Esophagus squamous epithelium (tissue), 5 donors: ENCODE data around the gene IRF4. TPM values are rescaled to one million over a fixed set of nuclear protein-coding genes. Genes with fewer than 3 reads are reported as not detected.

Source experiments
- DNase-seq: peaks from one replicate; lab custom pipeline; 2025; lab: John Stamatoyannopoulos, UW
- H3K27ac ChIP-seq, 4 donors: fragments of 200-600 bp; sonication (generic); one replicate each; pipeline ENCODE4 v1.5.1; 2016 to 2019; ENCODE audit warnings: mild to moderate bottlenecking in 1 of 4
- H3K27me3 ChIP-seq, 4 donors: fragments of 200-600 bp; sonication (generic); 1 replicate in 3 of 4; 2 replicates in 1 of 4; pipeline versions ENCODE4 v1.5.1 to v1.6.0; 2017 to 2021; ENCODE audit warnings: antibody characterized with exemption in 1 of 4
- H3K36me3 ChIP-seq, 3 donors: fragments of 200-600 bp; sonication (generic); one replicate each; pipeline ENCODE4 v1.5.1; 2016 to 2019
- H3K4me1 ChIP-seq, 3 donors: fragments of 200-600 bp; sonication (generic); one replicate each; pipeline ENCODE4 v1.5.1; 2017 to 2019
- H3K4me3 ChIP-seq, 4 donors: fragments of 200-600 bp; sonication (generic); 1 replicate in 3 of 4; 2 replicates in 1 of 4; pipeline ENCODE4 v1.5.1; 2016 to 2019; ENCODE audit warnings: mild to moderate bottlenecking in 2 of 4, moderate library complexity in 1 of 4
- H3K9me3 ChIP-seq, 3 donors: fragments of 200-600 bp; sonication (generic); one replicate each; pipeline ENCODE4 v1.5.1; 2016 to 2019
- POLR2A ChIP-seq, 4 donors: fragments of 450-650 bp; IDR thresholded peaks; one replicate each; pipeline ENCODE4 v1.6.1; 2017; ENCODE audit warnings: antibody characterized with exemption in 4 of 4, mild to moderate bottlenecking in 4 of 4, moderate library complexity in 3 of 4
- WGBS, 2 donors: methylation state at CpG; one replicate each; pipeline ENCODE4 v1.1.5; 2018; 5-methylcytosine and 5-hydroxymethylcytosine counted together
- intact Hi-C: fragments of 100-400 bp; cut with DNase I; formaldehyde crosslinking; loops from one replicate; pipeline ENCODE4 v1.15.0; 2022
- total RNA-seq, 4 donors: library from RNA; depleted of rRNA; stranded (reverse); fragments of >200 nt; gene quantifications; one replicate each; pipeline ENCODE4 v1.1.0, GENCODE V29; 2016
- TF ChIP-seq, protein P1 (sequence below), 6 experiments: fragments of 450-650 bp in 4 of 6; fragments of 200-600 bp in 2 of 6; sonication (generic) in 2 of 6; IDR thresholded peaks; one replicate each; pipeline ENCODE4 v1.5.1; 2016 to 2019; ENCODE audit warnings: antibody characterized with exemption in 6 of 6, mild to moderate bottlenecking in 4 of 6, moderate library complexity in 4 of 6
- donor health status: DM: yes; HTN: yes; CAD: no.

The IRF4 gene
- total RNA-seq, 4 donors from 2014 or later: 0.40 to 1.9 (median 1.2) TPM

DNA sequence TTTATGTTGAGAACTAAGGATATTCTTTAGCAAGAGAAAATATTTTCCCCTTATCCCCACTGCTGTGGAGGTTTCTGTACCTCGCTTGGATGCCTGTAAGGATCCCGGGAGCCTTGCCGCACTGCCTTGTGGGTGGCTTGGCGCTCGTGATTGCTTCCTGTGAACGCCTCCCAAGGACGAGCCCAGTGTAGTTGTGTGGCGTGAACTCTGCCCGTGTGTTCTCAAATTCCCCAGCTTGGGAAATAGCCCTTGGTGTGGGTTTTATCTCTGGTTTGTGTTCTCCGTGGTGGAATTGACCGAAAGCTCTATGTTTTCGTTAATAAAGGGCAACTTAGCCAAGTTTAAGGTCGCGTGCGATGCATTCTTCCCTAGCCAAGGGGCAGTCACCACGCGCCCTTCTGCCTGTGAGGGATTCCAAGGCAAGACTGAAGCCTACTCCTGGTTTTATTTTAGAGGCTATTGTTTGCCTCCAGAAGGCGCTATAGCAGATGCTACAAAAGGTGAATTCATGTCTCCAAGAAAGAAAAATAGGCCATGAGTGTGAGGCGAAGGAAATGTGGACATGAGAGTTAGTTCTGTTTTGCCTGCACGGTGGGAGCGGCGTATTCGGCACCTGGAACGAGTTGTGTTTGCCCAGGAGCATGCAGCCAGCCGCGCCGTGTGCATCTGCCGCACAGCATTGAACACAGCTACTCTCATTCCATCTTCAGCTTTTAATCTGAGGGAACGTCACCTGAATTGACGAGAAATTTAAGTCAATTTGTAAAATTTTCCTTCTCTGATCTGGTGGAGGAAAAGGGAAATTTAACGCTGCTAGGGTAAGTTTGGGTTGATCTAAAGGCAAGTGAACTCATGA lies 40.3 kb upstream of the IRF4 start:
- intact Hi-C loops: no loop called here
- H3K9me3 ChIP-seq: no peaks in the 10 kb centered on the region
- TF ChIP-seq POLR2A (IDR thresholded peaks at IDR 0.05): no peak
- TF ChIP-seq, protein P1, sequence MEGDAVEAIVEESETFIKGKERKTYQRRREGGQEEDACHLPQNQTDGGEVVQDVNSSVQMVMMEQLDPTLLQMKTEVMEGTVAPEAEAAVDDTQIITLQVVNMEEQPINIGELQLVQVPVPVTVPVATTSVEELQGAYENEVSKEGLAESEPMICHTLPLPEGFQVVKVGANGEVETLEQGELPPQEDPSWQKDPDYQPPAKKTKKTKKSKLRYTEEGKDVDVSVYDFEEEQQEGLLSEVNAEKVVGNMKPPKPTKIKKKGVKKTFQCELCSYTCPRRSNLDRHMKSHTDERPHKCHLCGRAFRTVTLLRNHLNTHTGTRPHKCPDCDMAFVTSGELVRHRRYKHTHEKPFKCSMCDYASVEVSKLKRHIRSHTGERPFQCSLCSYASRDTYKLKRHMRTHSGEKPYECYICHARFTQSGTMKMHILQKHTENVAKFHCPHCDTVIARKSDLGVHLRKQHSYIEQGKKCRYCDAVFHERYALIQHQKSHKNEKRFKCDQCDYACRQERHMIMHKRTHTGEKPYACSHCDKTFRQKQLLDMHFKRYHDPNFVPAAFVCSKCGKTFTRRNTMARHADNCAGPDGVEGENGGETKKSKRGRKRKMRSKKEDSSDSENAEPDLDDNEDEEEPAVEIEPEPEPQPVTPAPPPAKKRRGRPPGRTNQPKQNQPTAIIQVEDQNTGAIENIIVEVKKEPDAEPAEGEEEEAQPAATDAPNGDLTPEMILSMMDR (IDR thresholded peaks at IDR 0.05): no peak
- no peak overlapping the region for H3K4me3 ChIP-seq
- H3K27ac ChIP-seq: no peak overlapping the region
- no peaks in the 10 kb centered on the region for H3K4me1 ChIP-seq
- H3K36me3 ChIP-seq: peaks cover 0 to 67% (median 5%) of the 10 kb centered on the region in 3 donors
- no peaks in the 10 kb centered on the region for H3K27me3 ChIP-seq
- 86 to 91% methylated on average over 31 of the region's 31 CpGs for WGBS, 2 donors
- DNase-seq: no peak

DNA sequence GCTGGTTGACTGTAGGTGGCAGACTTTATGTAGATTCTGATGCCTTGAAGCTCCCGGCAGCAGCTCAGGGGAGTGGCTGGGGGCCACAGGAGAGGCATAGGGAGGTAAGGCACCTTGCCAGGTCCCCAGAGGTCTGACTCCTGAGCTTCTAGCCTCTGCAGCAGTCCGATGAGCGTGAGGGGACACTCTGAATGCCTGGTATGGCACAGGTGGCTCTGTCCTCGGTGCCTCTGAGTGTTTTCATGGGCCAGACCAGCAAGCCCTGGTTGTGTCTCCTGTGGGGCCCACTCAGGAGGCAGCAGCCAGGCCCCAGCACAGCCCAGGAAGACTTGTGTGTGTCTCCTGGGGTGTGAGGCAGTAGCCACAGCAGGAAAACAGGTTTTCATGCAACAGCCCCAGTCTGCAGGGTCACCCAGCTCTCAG lies 39.7 kb upstream of the IRF4 start:
- Histone ChIP-seq H3K27me3 (no peaks in the 10 kb centered on the region), H3K4me1 (no peaks in the 10 kb centered on the region), H3K36me3 (peaks cover 0 to 61% (median 5%) of the 10 kb centered on the region in 3 donors), H3K4me3 (no peak overlapping the region), H3K27ac (no peak overlapping the region), H3K9me3 (no peaks in the 10 kb centered on the region)
- intact Hi-C loops: no loop called here
- TF ChIP-seq, protein P1 (IDR thresholded peaks at IDR 0.05): no peak
- no peak for TF ChIP-seq POLR2A (IDR thresholded peaks at IDR 0.05)
- DNase-seq: no peak
- WGBS, 2 donors: 79 to 82% methylated on average over 4 of the region's 4 CpGs

DNA sequence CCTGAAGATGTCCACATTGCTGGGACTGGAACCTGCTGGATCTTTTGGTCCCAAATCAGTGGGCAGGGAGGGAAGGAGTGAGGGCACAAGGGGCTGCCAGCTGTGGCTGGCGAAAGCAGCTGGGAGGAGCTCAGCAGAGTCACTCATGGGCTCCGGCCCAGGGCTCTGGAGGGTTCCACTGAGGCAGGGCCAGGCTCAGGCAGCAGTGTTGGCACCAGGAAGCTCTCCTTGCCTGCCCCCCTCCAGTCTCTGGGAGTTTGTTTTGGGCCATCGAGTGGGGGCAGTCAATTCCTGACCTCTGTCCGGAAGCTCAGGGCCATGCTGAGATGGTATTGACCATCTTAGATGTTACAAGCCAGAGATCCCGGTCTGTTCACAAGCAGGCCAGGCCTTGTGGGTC lies 39.1 kb upstream of the IRF4 start:
- Histone ChIP-seq H3K9me3 (no peaks in the 10 kb centered on the region), H3K27ac (no peak overlapping the region), H3K27me3 (no peaks in the 10 kb centered on the region), H3K36me3 (peaks cover 0 to 55% (median 5%) of the 10 kb centered on the region in 3 donors), H3K4me1 (no peaks in the 10 kb centered on the region), H3K4me3 (no peak overlapping the region)
- 83 to 84% methylated on average over 3 to 5 of the region's 5 CpGs for WGBS, 2 donors
- intact Hi-C loops: no loop called here
- DNase-seq: no peak
- TF ChIP-seq, protein P1 (IDR thresholded peaks at IDR 0.05): no peak
- TF ChIP-seq POLR2A (IDR thresholded peaks at IDR 0.05): no peak

DNA sequence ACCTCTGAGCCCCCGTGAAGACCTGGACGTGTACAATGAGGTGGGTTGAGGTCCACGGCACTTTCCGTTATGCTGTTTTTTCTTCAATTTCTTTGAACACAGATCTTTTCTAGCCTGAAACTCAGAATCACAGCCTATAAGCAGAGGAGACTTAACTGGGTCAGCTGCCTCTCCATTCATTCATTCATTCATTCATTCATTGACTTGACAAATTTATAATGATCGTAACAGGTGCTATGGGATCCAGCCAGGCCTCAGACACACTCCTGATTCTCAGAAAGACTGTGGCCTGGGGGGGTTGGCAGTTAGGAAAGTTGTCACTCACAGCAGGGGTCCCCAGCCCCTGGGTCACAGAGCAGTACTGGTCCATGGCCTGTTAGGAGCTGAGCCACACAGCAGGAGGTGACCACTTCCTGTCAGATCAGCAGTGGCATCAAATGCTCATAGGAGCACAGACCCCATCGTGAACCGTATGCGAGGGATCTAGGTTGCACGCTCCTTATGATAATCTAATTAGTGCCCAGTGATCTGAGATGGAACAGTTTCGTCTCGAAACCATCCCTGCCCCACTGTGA lies 38.6 kb upstream of the IRF4 start:
- Histone ChIP-seq H3K9me3 (no peaks in the 10 kb centered on the region), H3K36me3 (peaks cover 0 to 49% (median 4%) of the 10 kb centered on the region in 3 donors), H3K27ac (no peak overlapping the region), H3K4me1 (peaks cover 0 to 1% (median 0%) of the 10 kb centered on the region in 3 donors), H3K4me3 (no peak overlapping the region), H3K27me3 (no peaks in the 10 kb centered on the region)
- DNase-seq: no peak
- intact Hi-C loops: no loop called here
- TF ChIP-seq POLR2A (IDR thresholded peaks at IDR 0.05): no peak
- TF ChIP-seq, protein P1 (IDR thresholded peaks at IDR 0.05): no peak
- WGBS, 2 donors: 81 to 83% methylated on average over 11 of the region's 11 CpGs
